C4-2B (cell line): ENCODE data around the gene PDZD2.
"Not testable (repeated sequence)": the region's sequence is repeated elsewhere in the genome, so short reads cannot be mapped to it uniquely, and the experiment has no call there.

Experiments
- H3K27ac ChIP-seq: fragments of 450-650 bp; 2 replicates; pipeline ENCODE4 v1.5.1; 2017
- CTCF ChIP-seq: fragments of 450-650 bp; conservative IDR thresholded peaks from 2 replicates; pipeline ENCODE4 v1.5.1; 2017; ENCODE audit warnings: mild to moderate bottlenecking
- ZFX ChIP-seq: fragments of 450-650 bp; IDR thresholded peaks from 2 replicates; pipeline ENCODE4 v1.6.1; 2017

The PDZD2 gene

GRCh38 chr5:31671339-31671741, 32.4 kb downstream of the PDZD2 start:
- H3K27ac ChIP-seq: no peak overlapping the region
- TF ChIP-seq CTCF: no peak
- no peak for TF ChIP-seq ZFX

- no peak overlapping the region for H3K27ac ChIP-seq
- no peak for TF ChIP-seq CTCF
- TF ChIP-seq ZFX: no peak
These were observed 35.5 kb downstream of the PDZD2 start for GRCh38 chr5:31674371-31674951.

- TF ChIP-seq ZFX (no peak), CTCF (no peak)
- no peak overlapping the region for H3K27ac ChIP-seq
These were observed 36.5 kb downstream of the PDZD2 start for GRCh38 chr5:31675472-31675871.

GRCh38 chr5:31678180-31678579, 39.2 kb downstream of the PDZD2 start:
- H3K27ac ChIP-seq: no peak overlapping the region
- no peak for TF ChIP-seq ZFX
- TF ChIP-seq CTCF: no peak

GRCh38 chr5:31680528-31680927, 41.6 kb downstream of the PDZD2 start:
- no peak for TF ChIP-seq CTCF
- TF ChIP-seq ZFX: no peak
- H3K27ac ChIP-seq: no peak overlapping the region

- TF ChIP-seq CTCF (no peak), ZFX (no peak)
- H3K27ac ChIP-seq: no peak overlapping the region
These were observed 43.1 kb downstream of the PDZD2 start for GRCh38 chr5:31682025-31682424.

GRCh38 chr5:31682851-31683250, 43.9 kb downstream of the PDZD2 start:
- H3K27ac ChIP-seq: peak overlapping the region; percentile 31; the same call in 1 of the 2 replicates
- no peak for TF ChIP-seq ZFX

- TF ChIP-seq CTCF: no peak
- no peak for TF ChIP-seq ZFX
- no peak overlapping the region for H3K27ac ChIP-seq
These were observed 49.7 kb downstream of the PDZD2 start for GRCh38 chr5:31688515-31689092.

- H3K27ac ChIP-seq: not testable (repeated sequence)
These were observed 52.5 kb downstream of the PDZD2 start for GRCh38 chr5:31691408-31691807.
